Osteoblast (primary cell): ENCODE measurements around the gene KPNA1. TPM values are rescaled to one million over a fixed set of nuclear protein-coding genes. Genes with fewer than 3 reads are reported as not detected.

Source experiments
- DNase-seq: peaks from one replicate; pipeline ENCODE4 v3.0.0; 2011; ENCODE audit warnings: low spot score, mixed read lengths; ENCODE audit not compliant: insufficient read length; ENCODE audit errors: missing footprints
- H2AFZ ChIP-seq: 2 replicates; pipeline ENCODE4 v1.6.0; 2011; ENCODE audit warnings: mild to moderate bottlenecking, low read length
- H3K27ac ChIP-seq: 2 replicates; pipeline ENCODE4 v1.5.1; 2011; ENCODE audit warnings: mild to moderate bottlenecking, low read depth, low read length, moderate library complexity
- H3K27me3 ChIP-seq: 2 replicates; pipeline ENCODE4 v1.6.0; 2012; ENCODE audit warnings: mild to moderate bottlenecking, control low read depth, inconsistent platforms, low read length, moderate library complexity; ENCODE audit not compliant: insufficient read depth
- H3K36me3 ChIP-seq: 2 replicates; pipeline ENCODE4 v1.5.1; 2011; ENCODE audit warnings: mild to moderate bottlenecking, low read length, control low read depth, moderate library complexity; ENCODE audit not compliant: insufficient read depth
- H3K4me1 ChIP-seq: 2 replicates; pipeline ENCODE4 v1.5.1; 2011; ENCODE audit warnings: mild to moderate bottlenecking, low read length, control low read depth, moderate library complexity; ENCODE audit not compliant: insufficient read depth
- H3K4me2 ChIP-seq: 2 replicates; pipeline ENCODE4 v1.6.0; 2011; ENCODE audit warnings: mild to moderate bottlenecking, low read length; ENCODE audit not compliant: insufficient read depth
- H3K4me3 ChIP-seq: fragments of 200-600 bp; sonication (generic); 3 replicates; pipeline ENCODE4 v1.5.1; 2012; ENCODE audit warnings: mild to moderate bottlenecking, low read length, inconsistent platforms; ENCODE audit not compliant: insufficient read depth
- H3K79me2 ChIP-seq: 2 replicates; pipeline ENCODE4 v1.6.0; 2012; ENCODE audit warnings: mild to moderate bottlenecking, low read length, control low read depth, inconsistent platforms; ENCODE audit not compliant: insufficient read depth
- H3K9me3 ChIP-seq: 2 replicates; pipeline ENCODE4 v1.5.1; 2011; ENCODE audit warnings: low read depth, low read length, control low read depth
- H4K20me1 ChIP-seq: 2 replicates; pipeline ENCODE4 v1.6.0; 2012; ENCODE audit warnings: mild to moderate bottlenecking, low read length, control low read depth; ENCODE audit not compliant: insufficient read depth
- CTCF ChIP-seq: IDR thresholded peaks from 2 replicates; pipeline ENCODE4 v1.5.1; 2011; ENCODE audit warnings: mild to moderate bottlenecking, low read depth, low read length, moderate library complexity; ENCODE audit errors: extremely low read depth
- total RNA-seq: library from RNA; depleted of rRNA; stranded (reverse); fragments of >200 nt; gene quantifications from 2 replicates; pipeline ENCODE4 v1.2.3, GENCODE V29; 2012

KPNA1 gene
- total RNA-seq, 1 donor: 48.1 TPM

- Histone ChIP-seq H3K9me3 (no peaks in the 10 kb centered on the region), H3K27me3 (no peaks in the 10 kb centered on the region), H3K27ac (no peak overlapping the region), H3K4me3 (no peak overlapping the region), H3K4me1 (no peaks in the 10 kb centered on the region), H2AFZ (no peak overlapping the region), H3K36me3 (peaks cover 15% of the 10 kb centered on the region), H3K4me2 (no peak overlapping the region), H4K20me1 (no peaks in the 10 kb centered on the region), H3K79me2 (no peaks in the 10 kb centered on the region)
- no peak for DNase-seq
- no peak for TF ChIP-seq CTCF
Measured at GRCh38 chr3:122548076-122548475, 33.3 kb upstream of the KPNA1 start.

- H3K4me2 ChIP-seq: no peak overlapping the region
- H3K27ac ChIP-seq: no peak overlapping the region
- no peak for TF ChIP-seq CTCF
- DNase-seq: no peak
- H3K9me3 ChIP-seq: no peaks in the 10 kb centered on the region
- H3K27me3 ChIP-seq: no peaks in the 10 kb centered on the region
- H3K4me3 ChIP-seq: no peak overlapping the region
- no peaks in the 10 kb centered on the region for H3K79me2 ChIP-seq
- H3K36me3 ChIP-seq: peaks cover 4% of the 10 kb centered on the region
- no peak overlapping the region for H2AFZ ChIP-seq
- no peaks in the 10 kb centered on the region for H4K20me1 ChIP-seq
- no peaks in the 10 kb centered on the region for H3K4me1 ChIP-seq
Measured at GRCh38 chr3:122546151-122546550, 31.4 kb upstream of the KPNA1 start.

- TF ChIP-seq CTCF: no peak
- no peak overlapping the region for H3K4me2 ChIP-seq
- H4K20me1 ChIP-seq: no peaks in the 10 kb centered on the region
- H3K27me3 ChIP-seq: no peaks in the 10 kb centered on the region
- no peaks in the 10 kb centered on the region for H3K79me2 ChIP-seq
- peaks cover 3% of the 10 kb centered on the region for H3K4me1 ChIP-seq
- no peak overlapping the region for H2AFZ ChIP-seq
- H3K36me3 ChIP-seq: peaks cover 25% of the 10 kb centered on the region
- H3K4me3 ChIP-seq: no peak overlapping the region
- no peaks in the 10 kb centered on the region for H3K9me3 ChIP-seq
- DNase-seq: no peak
- no peak overlapping the region for H3K27ac ChIP-seq
Measured at GRCh38 chr3:122538956-122539490, 24.3 kb upstream of the KPNA1 start.

GRCh38 chr3:122536632-122537001 lies 21.9 kb upstream of the KPNA1 start:
- Histone ChIP-seq H3K4me1 (peaks cover 12% of the 10 kb centered on the region), H3K27me3 (no peaks in the 10 kb centered on the region), H3K4me2 (no peak overlapping the region), H2AFZ (no peak overlapping the region), H3K9me3 (no peaks in the 10 kb centered on the region), H3K36me3 (peaks cover 32% of the 10 kb centered on the region), H3K4me3 (no peak overlapping the region), H4K20me1 (no peaks in the 10 kb centered on the region), H3K27ac (no peak overlapping the region), H3K79me2 (no peaks in the 10 kb centered on the region)
- no peak for TF ChIP-seq CTCF
- DNase-seq: no peak
